ENCODE measurements around the gene ZNF324B.
"Not testable (repeated sequence)": the region's sequence is repeated elsewhere in the genome, so short reads cannot be mapped to it uniquely, and the experiment has no call there.

Gene ZNF324B

DNA sequence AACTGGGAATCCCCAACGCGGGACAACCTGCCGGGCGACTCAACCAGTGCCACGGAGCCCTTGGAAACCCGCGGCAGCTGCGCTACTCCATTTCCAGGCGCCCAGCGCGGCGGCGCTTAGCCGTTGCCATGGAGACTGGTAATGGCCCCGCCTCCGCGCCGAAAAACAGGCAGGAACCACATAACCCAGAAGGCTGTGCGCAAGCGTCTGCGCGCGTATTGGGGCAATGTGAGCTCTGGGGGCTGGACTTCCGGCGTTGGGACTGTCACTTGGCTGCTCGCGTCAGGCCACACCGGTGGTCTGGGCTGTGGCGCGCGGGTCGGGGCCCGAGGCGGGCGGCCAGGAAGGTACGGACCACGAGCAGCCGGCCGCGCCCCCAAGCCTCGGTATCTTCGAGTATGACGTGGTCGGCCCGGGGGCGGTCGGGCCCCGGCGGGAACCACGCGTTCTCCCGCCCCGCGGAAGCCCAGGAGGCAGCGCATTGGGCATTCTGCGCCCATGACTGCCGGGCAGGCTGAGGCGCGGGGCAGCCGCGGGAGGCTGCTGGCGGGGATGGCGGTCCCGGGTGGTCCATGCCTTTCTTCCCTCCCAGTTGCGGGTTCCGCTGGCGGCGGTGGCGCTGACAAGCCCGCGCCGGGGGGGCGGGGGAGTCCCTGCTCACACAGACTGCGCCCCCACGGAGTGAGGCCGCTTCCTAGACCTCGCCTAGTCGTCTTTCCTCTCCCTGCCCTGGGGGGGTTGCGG lies at the start of gene ZNF324B:
Gene ZNF324B (plus strand): TSS at position 265 of the 744 bp plus-strand sequence. CDS start 2,080 bp downstream, outside the sequence.
- in situ Hi-C loops (cut with HindIII; ENCODE audit: low sequenced_read_pairs) = no loop called here

GRCh38 chr19:58401840-58402421 lies 49.5 kb upstream of the ZNF324B start:
- in situ Hi-C loops (cut with HindIII; ENCODE audit: low sequenced_read_pairs) = no loop called here

- in situ Hi-C loops (cut with HindIII; ENCODE audit: low sequenced_read_pairs) = not testable (repeated sequence)
Observed at GRCh38 chr19:58403920-58404478, 47.4 kb upstream of the ZNF324B start.

GRCh38 chr19:58406818-58407657 lies 44.4 kb upstream of the ZNF324B start:
- in situ Hi-C loops (cut with HindIII; ENCODE audit: low sequenced_read_pairs) = no loop called here

GRCh38 chr19:58407658-58408151 lies 43.7 kb upstream of the ZNF324B start:
- in situ Hi-C loops (cut with HindIII; ENCODE audit: low sequenced_read_pairs) = no loop called here

GRCh38 chr19:58408152-58409009 lies 43.0 kb upstream of the ZNF324B start, which contains the start of gene ZNF584:
Gene ZNF584 (plus strand): TSS chr19:58408649. CDS start chr19:58409148, 499 bp downstream.
- in situ Hi-C loops (cut with HindIII; ENCODE audit: low sequenced_read_pairs) = no loop called here

GRCh38 chr19:58409010-58409790 lies 42.2 kb upstream of the ZNF324B start:
- in situ Hi-C loops (cut with HindIII; ENCODE audit: low sequenced_read_pairs) = no loop called here

DNA sequence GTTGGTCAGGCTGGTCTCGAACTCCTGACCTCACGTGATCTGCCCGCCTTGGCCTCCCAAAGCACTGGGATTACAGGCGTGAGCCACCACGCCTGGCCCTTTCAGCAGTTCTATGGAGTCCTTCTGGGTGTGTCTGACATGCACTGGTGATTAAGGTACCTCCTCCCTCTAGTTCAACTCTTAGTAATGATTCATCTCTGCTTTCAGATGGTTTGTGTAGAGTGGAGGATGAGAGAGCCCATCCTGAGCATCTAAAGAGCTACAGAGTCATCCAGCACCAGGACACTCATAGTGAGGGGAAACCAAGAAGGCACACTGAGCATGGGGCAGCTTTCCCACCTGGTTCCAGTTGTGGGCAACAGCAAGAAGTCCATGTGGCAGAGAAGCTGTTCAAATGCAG lies 34.8 kb upstream of the ZNF324B start:
- in situ Hi-C loops (cut with HindIII; ENCODE audit: low sequenced_read_pairs) = no loop called here

DNA sequence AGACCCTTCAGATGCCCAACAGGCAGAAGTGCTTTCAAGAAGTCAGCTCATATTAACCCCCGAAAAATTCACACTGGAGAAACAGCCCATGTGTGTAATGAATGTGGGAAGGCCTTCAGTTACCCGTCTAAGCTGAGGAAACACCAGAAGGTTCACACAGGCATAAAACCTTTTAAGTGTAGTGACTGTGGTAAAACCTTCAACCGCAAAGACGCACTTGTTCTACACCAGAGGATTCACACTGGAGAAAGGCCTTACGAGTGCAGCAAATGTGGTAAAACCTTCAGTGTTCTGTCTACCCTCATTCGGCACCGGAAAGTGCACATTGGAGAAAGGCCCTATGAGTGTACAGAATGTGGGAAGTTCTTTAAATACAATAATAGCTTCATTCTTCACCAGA lies 34.4 kb upstream of the ZNF324B start:
- in situ Hi-C loops (cut with HindIII; ENCODE audit: low sequenced_read_pairs) = no loop called here

GRCh38 chr19:58428617-58429016 lies 22.8 kb upstream of the ZNF324B start:
- in situ Hi-C loops (cut with HindIII; ENCODE audit: low sequenced_read_pairs) = no loop called here

DNA sequence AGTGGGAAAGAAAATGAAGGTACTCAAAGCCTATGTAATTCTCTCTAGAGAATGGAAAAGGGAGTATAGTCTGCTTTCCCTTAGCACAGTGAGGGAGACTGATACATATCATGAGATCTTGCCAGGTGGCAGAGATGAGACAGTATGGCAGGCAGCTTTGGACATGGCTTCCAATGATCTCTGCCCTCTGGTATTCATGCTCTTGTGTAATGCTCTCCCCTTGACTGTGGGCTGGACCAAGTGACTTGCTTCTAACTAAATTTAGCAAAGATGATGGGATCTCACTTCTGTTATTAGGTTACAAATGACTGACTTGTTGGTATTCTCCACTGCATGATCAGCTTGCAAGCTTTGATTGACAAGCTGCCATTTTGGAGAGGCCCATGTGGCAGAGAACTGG lies 21.7 kb upstream of the ZNF324B start:
- in situ Hi-C loops (cut with HindIII; ENCODE audit: low sequenced_read_pairs) = no loop called here

DNA sequence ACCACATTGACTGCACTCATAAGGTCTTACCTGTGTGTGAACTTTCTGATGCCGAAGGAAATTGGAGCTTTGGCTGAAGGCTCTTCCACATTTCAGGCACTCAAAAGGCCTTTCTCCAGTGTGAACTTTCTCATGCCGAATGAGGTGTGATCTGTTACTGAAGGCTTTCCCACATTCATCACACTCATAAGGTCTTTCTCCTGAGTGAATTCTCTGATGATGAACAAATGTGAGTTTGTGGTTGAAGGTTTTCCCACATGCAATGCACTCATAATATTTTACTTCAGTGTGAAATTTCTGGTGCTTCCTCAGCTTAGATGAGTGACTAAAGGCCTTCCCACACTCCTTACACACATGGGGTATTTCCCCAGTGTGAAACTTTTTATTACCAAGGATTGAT lies 17.2 kb upstream of the ZNF324B start:
- in situ Hi-C loops (cut with HindIII; ENCODE audit: low sequenced_read_pairs) = no loop called here

DNA sequence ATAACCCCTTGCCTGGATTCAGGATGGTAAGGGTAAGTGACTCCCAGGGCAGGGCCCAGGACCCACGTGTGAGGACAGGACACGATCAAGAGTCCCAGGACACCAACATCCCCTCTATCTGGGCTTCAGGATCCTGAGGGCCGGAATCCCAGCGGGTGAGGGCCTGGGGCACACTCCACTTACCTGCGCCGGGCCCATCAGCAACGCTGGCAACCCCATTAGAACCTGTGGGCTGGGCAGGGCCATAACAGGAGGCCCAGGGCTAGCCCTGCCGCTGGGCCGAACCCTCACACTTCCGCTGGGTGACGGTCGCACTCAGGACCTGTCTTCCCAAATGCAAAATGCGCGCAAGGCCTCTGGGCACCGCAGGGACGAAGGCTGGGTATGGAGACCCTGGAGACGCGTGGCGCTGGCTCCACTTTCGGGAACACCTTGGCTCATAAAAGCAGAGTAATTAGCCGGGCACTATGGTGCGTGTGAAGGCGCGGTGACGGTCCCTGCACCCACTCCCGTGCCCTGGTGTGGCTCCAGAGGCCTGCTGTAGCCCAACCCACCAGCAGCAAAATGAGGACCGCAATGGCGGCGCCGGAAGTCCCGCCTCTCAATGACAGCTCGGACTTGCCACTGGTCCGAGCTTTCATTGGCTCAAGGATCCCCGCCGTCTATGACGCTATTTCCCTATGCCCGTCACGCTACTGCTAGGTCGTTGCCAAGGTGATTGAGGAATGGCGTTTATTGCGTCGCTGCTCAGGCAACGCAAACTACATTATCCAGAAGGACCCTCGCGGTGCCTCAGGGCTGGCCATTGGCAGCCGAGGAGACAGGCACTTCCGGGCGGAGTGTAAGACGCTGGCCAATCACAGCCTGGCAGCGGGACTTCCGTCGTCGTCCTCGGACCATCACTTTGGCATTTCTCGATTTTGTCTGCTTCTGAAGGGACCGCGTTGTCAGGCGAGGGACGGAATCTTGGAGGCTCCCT lies 11.6 kb upstream of the ZNF324B start, which contains the start of gene ZNF132:
Gene ZNF132 (minus strand): TSS at position 578 of the 979 bp plus-strand sequence. CDS start 332 bp downstream, at position 246.
- in situ Hi-C loops (cut with HindIII; ENCODE audit: low sequenced_read_pairs) = no loop called here

- in situ Hi-C loops (cut with HindIII; ENCODE audit: low sequenced_read_pairs) = no loop called here
Observed at GRCh38 chr19:58440556-58440955, 10.9 kb upstream of the ZNF324B start.

DNA sequence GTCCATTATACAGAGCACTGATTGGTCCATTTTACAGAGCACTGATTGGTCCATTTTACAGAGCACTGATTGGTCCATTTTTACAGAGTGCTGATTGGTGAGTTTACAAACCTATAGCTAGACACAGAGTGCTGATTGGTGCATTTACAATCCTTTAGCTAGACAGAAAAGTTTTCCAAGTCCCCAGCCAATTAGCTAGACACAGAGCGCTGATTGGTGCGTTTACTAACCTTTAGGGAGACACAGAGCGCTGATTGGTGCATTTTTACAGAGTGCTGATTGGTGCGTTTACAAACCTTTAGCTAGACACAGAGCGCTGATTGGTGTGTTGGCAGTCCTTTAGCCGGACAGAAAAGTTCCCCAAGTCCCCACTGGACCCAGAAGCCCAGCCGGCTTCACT lies 8.4 kb upstream of the ZNF324B start:
- in situ Hi-C loops (cut with HindIII; ENCODE audit: low sequenced_read_pairs) = not testable (repeated sequence)

DNA sequence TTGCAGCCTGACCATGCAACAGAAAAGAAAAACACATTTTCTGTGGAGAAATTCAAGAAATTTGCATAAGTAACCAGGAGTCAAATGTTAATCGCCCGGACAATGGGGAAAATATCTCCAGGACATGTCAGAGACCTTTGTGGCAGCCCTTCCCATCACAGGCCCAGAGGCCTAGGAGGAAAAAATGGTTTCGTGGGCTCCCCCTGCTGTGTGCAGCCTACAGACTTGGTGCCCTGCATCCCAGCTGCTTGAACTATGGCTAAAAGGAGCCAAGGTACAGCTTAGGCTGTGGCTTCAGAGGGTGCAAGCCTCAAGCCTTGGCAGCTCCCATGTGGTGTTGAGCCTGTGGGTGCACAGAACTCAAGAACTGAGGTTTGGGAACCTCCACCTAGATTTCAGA lies 2.6 kb upstream of the ZNF324B start:
- in situ Hi-C loops (cut with HindIII; ENCODE audit: low sequenced_read_pairs) = not testable (repeated sequence)

DNA sequence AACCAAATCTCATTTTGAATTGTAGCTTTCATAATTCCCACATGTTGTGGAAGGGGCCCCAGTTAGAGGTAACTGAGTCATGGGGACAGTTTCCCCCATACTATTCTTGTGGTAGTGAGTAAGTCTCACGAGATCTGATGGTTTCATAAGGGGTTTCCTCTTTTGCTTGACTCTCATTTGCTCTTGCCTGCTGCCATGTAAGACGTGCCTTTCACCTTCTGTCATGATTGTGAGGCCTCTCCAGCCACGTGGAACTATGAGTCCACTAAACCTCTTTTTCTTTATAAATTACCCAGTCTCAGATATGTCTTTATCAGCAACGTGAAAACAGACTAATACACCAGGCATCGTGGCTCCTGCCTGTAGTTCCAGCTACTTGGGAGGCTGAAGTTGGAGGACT lies 1.4 kb upstream of the ZNF324B start:
- in situ Hi-C loops (cut with HindIII; ENCODE audit: low sequenced_read_pairs) = not testable (repeated sequence)

GRCh38 chr19:58450856-58451357 lies 515 bp upstream of the ZNF324B start:
- in situ Hi-C loops (cut with HindIII; ENCODE audit: low sequenced_read_pairs) = no loop called here

All from endothelial cell of hepatic sinusoid (primary cell).